GM12878 (cell line): ENCODE results near the gene TMEM238L.

Source experiments
- BHLHE40 ChIP-seq, 2 experiments: fragments of 450-650 bp in 1 of 2; IDR thresholded peaks; 2 replicates each; pipeline ENCODE4 v1.6.1; 2011 to 2017; ENCODE audit warnings: low read depth in 2 of 2, borderline replicate concordance in 1 of 2, improper control_type of control experiment in 1 of 2, low read length in 1 of 2, mild to moderate bottlenecking in 1 of 2
- BMI1 ChIP-seq: fragments of 450-650 bp; IDR thresholded peaks from 2 replicates; pipeline ENCODE4 v1.6.1; 2016; ENCODE audit warnings: mild to moderate bottlenecking, moderate library complexity, borderline replicate concordance
- CHD2 ChIP-seq: IDR thresholded peaks from 2 replicates; pipeline ENCODE4 v1.6.1; 2011; ENCODE audit warnings: low read depth, low read length, improper control_type of control experiment, borderline replicate concordance
- CTCF ChIP-seq, 3 experiments: IDR thresholded peaks in 2 of 3; conservative IDR thresholded peaks in 1 of 3; 2 replicates each; pipeline ENCODE4 v1.5.1; 2011; ENCODE audit warnings: low read depth in 3 of 3, low read length in 3 of 3, mild to moderate bottlenecking in 3 of 3, control low read depth in 2 of 3, moderate library complexity in 2 of 3, inconsistent platforms in 1 of 3, mixed read lengths in 1 of 3; ENCODE audit not compliant: control insufficient read depth in 2 of 3, insufficient read depth in 1 of 3; ENCODE audit errors: extremely low read depth in 1 of 3
- EP300 ChIP-seq, 2 experiments: fragments of 150-350 bp in 1 of 2; IDR thresholded peaks; 2 replicates each; pipeline ENCODE4 v1.6.1; 2011 to 2012; ENCODE audit warnings: low read depth in 2 of 2, low read length in 2 of 2, borderline replicate concordance in 1 of 2, improper control_type of control experiment in 1 of 2, inconsistent platforms in 1 of 2; ENCODE audit not compliant: control insufficient read depth in 1 of 2
- EZH2 ChIP-seq: IDR thresholded peaks from 2 replicates; pipeline ENCODE4 v1.6.1; 2012; ENCODE audit warnings: low read depth, mild to moderate bottlenecking, control low read depth, inconsistent platforms, low read length, borderline replicate concordance; ENCODE audit not compliant: control insufficient read depth
- HCFC1 ChIP-seq: fragments of 150-350 bp; IDR thresholded peaks from 2 replicates; pipeline ENCODE4 v1.6.1; 2014; ENCODE audit warnings: low read length
- HDAC2 ChIP-seq: fragments of 200-600 bp; sonication (generic); IDR thresholded peaks from 2 replicates; pipeline ENCODE4 v1.6.1; 2017
- HDGF ChIP-seq: fragments of 450-650 bp; IDR thresholded peaks from 2 replicates; pipeline ENCODE4 v1.6.1; 2016; ENCODE audit warnings: antibody characterized with exemption
- MLLT1 ChIP-seq: fragments of 450-650 bp; IDR thresholded peaks from 2 replicates; pipeline ENCODE4 v1.6.1; 2016; ENCODE audit warnings: mild to moderate bottlenecking
- PKNOX1 ChIP-seq: fragments of 450-650 bp; IDR thresholded peaks from 2 replicates; pipeline ENCODE4 v1.6.1; 2016; ENCODE audit warnings: mild to moderate bottlenecking
- PRDM15 ChIP-seq: fragments of 450-650 bp; formaldehyde crosslinking; IDR thresholded peaks from 2 replicates; pipeline ENCODE4 v1.4.0; 2020; ENCODE audit warnings: mild to moderate bottlenecking, moderate library complexity
- TCF7 ChIP-seq: IDR thresholded peaks from 2 replicates; pipeline ENCODE4 v1.6.1; 2014; ENCODE audit warnings: antibody characterized with exemption, borderline replicate concordance
- ZBTB40 ChIP-seq: fragments of 450-650 bp; IDR thresholded peaks from 2 replicates; pipeline ENCODE4 v1.6.1; 2016; ENCODE audit warnings: mild to moderate bottlenecking, moderate library complexity, borderline replicate concordance

GRCh38 chr17:10803830-10804475 lies at the start of gene TMEM238L:
- TF ChIP-seq ZBTB40 (no peak), EZH2 (no peak), TCF7 (no peak), HDAC2 (no peak), CTCF (IDR thresholded peaks at IDR 0.05 in 2 of 3, conservative IDR thresholded peaks at IDR 0.05 in 1 of 3; ENCODE audit: control insufficient read depth in 2 of 3, extremely low read depth in 1 of 3, insufficient read depth in 1 of 3, low read depth in 3 of 3, low read length in 3 of 3) (no peak), BMI1 (no peak), PRDM15 (CRISPR knock-in tag) (no peak), HDGF (no peak), CHD2 (no peak), MLLT1 (no peak), PKNOX1 (no peak), BHLHE40 (IDR thresholded peaks at IDR 0.05; ENCODE audit: borderline replicate concordance in 1 of 2, low read depth in 2 of 2, low read length in 1 of 2) (no peak), HCFC1 (no peak), EP300 (IDR thresholded peaks at IDR 0.05; ENCODE audit: borderline replicate concordance in 1 of 2, control insufficient read depth in 1 of 2, low read depth in 2 of 2, low read length in 2 of 2) (no peak)
